Measurements from ENCODE around the gene NFKBIB.

GRCh38 chr19:38900743-38901190 lies 998 bp downstream of the NFKBIB start:
- TF ChIP-seq CTCF (IDR thresholded peaks at IDR 0.05) = no peak
- TF ChIP-seq TCF7 (CRISPR knock-in tag; IDR thresholded peaks at IDR 0.05; ENCODE audit: low read depth) = no peak
- no peak for TF ChIP-seq ZNF425 (CRISPR knock-in tag; conservative IDR thresholded peaks at IDR 0.05)
- TF ChIP-seq SP1 (CRISPR knock-in tag; conservative IDR thresholded peaks at IDR 0.05) = no peak
- no peak for TF ChIP-seq ESRRA (CRISPR knock-in tag; IDR thresholded peaks at IDR 0.05; ENCODE audit: borderline replicate concordance)
- TF ChIP-seq, protein P1, sequence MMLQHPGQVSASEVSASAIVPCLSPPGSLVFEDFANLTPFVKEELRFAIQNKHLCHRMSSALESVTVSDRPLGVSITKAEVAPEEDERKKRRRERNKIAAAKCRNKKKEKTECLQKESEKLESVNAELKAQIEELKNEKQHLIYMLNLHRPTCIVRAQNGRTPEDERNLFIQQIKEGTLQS (CRISPR knock-in tag; conservative IDR thresholded peaks at IDR 0.05) = no peak
- TF ChIP-seq ATF1 (CRISPR knock-in tag; IDR thresholded peaks at IDR 0.05) = no peak
- TF ChIP-seq ZNF416 (CRISPR knock-in tag; IDR thresholded peaks at IDR 0.05) = no peak
- TF ChIP-seq, protein P2, sequence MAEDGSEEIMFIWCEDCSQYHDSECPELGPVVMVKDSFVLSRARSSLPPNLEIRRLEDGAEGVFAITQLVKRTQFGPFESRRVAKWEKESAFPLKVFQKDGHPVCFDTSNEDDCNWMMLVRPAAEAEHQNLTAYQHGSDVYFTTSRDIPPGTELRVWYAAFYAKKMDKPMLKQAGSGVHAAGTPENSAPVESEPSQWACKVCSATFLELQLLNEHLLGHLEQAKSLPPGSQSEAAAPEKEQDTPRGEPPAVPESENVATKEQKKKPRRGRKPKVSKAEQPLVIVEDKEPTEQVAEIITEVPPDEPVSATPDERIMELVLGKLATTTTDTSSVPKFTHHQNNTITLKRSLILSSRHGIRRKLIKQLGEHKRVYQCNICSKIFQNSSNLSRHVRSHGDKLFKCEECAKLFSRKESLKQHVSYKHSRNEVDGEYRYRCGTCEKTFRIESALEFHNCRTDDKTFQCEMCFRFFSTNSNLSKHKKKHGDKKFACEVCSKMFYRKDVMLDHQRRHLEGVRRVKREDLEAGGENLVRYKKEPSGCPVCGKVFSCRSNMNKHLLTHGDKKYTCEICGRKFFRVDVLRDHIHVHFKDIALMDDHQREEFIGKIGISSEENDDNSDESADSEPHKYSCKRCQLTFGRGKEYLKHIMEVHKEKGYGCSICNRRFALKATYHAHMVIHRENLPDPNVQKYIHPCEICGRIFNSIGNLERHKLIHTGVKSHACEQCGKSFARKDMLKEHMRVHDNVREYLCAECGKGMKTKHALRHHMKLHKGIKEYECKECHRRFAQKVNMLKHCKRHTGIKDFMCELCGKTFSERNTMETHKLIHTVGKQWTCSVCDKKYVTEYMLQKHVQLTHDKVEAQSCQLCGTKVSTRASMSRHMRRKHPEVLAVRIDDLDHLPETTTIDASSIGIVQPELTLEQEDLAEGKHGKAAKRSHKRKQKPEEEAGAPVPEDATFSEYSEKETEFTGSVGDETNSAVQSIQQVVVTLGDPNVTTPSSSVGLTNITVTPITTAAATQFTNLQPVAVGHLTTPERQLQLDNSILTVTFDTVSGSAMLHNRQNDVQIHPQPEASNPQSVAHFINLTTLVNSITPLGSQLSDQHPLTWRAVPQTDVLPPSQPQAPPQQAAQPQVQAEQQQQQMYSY (CRISPR knock-in tag; IDR thresholded peaks at IDR 0.05) = no peak
- TF ChIP-seq JAZF1 (CRISPR knock-in tag; IDR thresholded peaks at IDR 0.05) = no peak

Measured in WTC11 (cell line).